ENCODE measurements around the gene FAM3C.

FAM3C gene

DNA sequence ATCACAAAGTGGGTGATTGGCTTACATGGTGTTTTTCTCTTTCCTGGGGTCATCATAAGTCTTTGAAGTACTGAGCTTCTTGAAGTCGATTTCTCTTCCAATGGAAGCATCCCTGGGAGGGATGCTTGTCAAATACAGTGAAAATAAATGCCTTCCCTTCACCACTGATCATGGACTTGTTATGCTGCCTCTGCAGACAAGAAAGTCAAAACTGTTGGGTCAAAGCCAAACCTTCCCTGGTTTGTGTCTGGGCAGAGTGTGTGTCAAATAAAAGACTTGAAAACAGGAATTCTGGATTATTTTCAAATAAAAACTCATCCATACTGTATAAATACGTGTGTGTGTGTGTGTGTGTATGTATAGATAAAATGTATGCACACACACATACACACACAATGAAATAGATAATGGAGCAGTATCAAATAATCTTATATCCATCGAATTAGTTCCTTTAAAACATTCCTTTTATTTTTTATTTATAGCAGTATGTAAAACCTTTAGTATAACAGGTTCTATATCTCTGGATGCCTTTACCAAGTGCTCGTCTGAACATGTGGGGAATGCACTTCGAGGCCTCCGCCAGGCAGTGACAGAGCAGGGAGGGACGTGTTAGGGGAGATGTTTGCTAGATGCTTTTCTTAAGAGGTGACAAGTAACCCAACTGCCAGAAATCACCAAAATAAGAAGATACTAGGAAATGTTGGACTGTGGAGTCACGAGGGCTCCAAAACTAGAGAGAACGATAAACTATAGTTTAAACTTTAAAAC, 94.5 kb downstream of the FAM3C start:
- Histone ChIP-seq H3K9me3 (replicated peaks in 1 of 11) (peaks cover 0 to 9% (median 3%) of the 10 kb centered on the region in 11 experiments; a peak in 8 of 22 replicates), H3K9ac (no peak overlapping the region), H3K4me3 (no peak overlapping the region), H3K4me2 (no peak overlapping the region), H3K27ac (no peak overlapping the region), H4K20me1 (no peaks in the 10 kb centered on the region), H3K27me3 (no peaks in the 10 kb centered on the region), H3K4me1 (no peaks in the 10 kb centered on the region), H3K36me3 (peaks cover 0 to 64% (median 41%) of the 10 kb centered on the region in 11 experiments; a peak in 17 of 22 replicates)
- no peak for TF ChIP-seq Cebpa-rat (IDR thresholded peaks at IDR 0.05)

GRCh38 chr7:121300685-121301420, 95.3 kb downstream of the FAM3C start:
- no peak overlapping the region for H3K4me2 ChIP-seq
- H3K4me3 ChIP-seq, result no peak overlapping the region
- TF ChIP-seq Cebpa-rat (IDR thresholded peaks at IDR 0.05), result no peak
- H4K20me1 ChIP-seq, result no peaks in the 10 kb centered on the region
- H3K27me3 ChIP-seq, result no peaks in the 10 kb centered on the region
- H3K9ac ChIP-seq, result no peak overlapping the region
- peaks cover 0 to 61% (median 38%) of the 10 kb centered on the region in 11 experiments; a peak in 15 of 22 replicates for H3K36me3 ChIP-seq
- H3K4me1 ChIP-seq, result no peaks in the 10 kb centered on the region
- H3K9me3 ChIP-seq (replicated peaks in 1 of 11), result peaks cover 0 to 9% (median under 1%) of the 10 kb centered on the region in 11 experiments; a peak in 8 of 22 replicates
- no peak overlapping the region for H3K27ac ChIP-seq

All from BLaER1 treated with 17β-estradiol and CSF1 and Interleukin-3, amounts not matched to agents 10 nM and 100 nM (cell line).